GM18520 (cell line): ENCODE results near the gene EMP2.
A peak's percentile ranks its signal among the peaks of the same experiment; 100 is the strongest.
"Not testable (repeated sequence)": the region's sequence is repeated elsewhere in the genome, so short reads cannot be mapped to it uniquely, and the experiment has no call there.

Source experiments
- ATAC-seq: cut with Tn5 transposase; IDR thresholded peaks from one replicate; pipeline ENCODE4 v1.9.1; 2021; ENCODE audit not compliant: unreplicated experiment

EMP2 gene

DNA sequence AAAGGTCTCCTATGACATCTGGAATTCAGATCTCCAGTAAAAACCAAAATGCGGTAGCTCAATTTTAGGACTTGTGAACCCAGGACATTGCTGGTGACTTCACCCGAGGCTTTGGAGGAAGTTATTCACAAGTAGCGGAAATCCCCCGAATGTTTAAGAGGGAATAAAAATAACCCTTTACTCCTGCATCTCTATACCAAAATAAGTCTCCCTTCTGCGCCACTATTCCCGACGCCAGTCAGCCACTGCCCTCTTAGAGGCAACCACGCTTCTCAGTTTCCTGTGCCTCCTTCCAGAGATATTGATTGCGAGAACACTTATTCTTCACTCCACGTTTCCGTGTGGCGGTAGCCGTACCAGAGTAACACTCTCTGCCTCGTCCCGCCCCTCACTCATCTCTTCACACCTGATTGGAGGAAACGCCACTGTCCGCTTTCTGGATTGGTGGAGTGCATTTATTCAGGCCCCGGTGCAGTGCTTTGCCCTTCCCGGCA, 27.4 kb downstream of the EMP2 start:
- peak; percentile 93 for ATAC-seq

DNA sequence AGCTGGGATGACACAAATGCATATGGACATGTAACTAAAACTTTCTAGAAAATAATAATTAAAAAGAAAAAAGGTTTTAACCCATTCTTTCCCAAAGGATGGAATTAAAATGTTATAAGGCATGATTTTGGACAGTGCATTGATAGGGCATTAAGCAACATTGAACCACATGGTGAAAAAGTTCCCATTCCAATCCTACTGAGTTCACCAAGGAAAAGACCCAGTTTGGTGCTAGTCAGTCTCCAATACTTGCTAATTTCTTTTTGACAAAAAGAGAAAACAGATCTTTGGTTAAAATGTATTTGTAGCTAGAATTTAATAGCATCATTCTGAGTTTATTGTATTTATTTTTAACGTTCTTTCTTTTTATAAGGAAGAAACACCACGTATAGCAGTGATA, 28.1 kb downstream of the EMP2 start:
- no peak for ATAC-seq

DNA sequence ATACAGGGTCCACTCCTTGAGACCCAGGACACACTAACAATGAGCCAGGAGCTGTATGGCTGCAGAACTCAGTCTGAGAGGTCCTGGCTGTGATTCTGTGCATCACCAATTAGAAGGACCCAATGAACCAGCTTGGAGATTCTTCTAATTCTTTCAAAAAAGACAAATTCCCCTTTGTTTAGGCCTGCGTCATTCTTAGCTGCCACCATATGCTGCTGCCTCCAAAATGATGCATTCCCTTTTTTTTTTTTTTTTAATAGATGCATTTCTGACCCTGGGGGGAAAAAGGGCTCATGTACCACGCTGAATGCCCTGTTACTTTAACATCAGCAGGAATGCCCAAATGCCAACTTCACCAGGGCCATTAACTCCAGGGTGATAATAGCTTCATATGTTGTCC, 28.5 kb downstream of the EMP2 start:
- ATAC-seq = no peak

DNA sequence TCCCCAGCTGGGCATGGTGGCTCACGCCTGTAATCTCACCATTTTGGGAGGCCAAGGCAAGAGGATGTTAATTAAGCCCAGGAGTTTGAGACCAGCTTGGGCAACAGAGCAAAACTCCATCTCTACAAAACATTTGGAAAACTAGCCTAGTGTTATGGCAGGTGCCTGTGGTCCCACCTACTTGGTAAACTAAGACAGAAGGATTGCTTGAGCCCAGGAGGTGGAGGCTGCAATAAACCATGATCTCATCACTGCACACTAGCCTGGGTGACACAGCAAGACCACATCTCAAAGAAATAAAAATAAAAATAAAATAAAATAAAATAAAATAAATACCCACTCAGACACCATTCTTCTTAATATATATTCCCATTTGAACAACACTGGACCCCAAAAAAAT, 32.0 kb downstream of the EMP2 start:
- ATAC-seq = no peak

DNA sequence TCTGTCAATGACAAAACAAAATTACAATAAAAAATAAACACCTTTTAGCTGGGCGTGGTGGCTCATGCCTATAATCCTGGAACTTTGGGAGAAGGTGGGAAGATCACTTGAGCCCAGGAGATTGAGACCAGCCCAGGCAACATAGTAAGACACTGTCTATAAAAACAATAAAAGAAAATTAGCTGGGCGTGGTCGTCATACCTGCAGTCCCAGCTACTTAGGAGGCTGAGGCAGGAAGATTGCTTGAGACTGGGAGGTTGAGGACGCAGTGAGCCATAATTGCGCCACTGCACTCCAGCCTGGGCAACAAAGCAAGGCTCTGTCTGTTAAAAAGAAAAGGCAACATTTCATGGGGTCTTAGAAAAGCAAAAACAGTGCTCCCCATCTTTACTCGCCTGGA, 32.7 kb downstream of the EMP2 start:
- no peak for ATAC-seq

DNA sequence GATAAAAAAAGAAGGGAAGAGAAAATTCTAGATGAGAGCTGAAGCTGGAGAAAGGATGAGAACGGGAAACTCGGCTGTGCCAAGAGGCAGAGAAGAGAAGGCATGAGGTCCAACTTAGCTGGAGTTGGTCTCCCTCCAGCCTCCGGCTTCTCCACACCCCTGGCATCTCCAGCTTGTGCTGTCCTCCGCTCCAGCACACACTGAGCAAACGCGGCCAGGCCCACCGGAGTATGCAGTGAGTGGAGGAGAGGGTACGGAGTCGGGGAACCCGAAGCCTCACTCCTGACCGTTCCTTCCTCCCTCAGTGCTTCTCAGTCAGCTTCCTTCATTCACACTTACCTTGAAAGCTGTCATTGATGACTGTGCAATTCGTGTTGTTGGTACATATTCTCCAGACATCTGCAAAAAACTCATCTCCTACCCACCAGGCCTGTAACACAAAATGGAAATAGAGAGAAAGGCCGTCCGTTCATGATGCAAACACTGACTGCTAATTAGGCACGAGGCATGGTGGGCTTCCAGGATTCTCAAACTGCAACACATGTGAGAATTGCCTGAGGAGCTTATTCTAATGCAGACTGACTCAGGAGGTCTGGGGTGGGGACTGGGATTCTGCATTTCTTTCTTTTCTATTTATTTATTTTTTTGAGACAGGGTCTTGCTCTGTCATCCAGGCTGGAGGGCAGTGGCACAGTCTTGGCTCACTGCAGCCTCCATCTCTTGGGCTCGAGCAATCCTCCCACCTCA, 37.0 kb downstream of the EMP2 start:
- no peak for ATAC-seq

DNA sequence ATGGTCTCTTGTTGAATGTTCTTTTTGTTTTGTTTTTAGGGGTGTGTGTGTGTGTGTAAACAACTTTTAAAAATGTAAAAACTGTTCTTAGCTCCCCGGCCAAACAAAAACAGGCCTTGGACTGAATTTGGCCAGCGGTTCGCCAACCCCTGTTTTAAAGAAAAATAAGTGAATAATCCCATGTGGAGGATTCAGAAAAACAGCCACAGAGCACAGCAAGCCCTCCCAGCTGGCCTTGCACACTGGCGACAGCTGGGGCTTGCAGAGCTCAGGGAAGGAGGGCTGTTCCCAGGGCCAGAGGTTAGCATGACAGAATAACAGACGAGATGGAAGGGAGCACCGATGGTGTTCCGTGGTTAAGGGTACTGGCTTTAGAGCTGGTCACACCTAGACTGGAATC, 39.0 kb downstream of the EMP2 start:
- no peak for ATAC-seq

DNA sequence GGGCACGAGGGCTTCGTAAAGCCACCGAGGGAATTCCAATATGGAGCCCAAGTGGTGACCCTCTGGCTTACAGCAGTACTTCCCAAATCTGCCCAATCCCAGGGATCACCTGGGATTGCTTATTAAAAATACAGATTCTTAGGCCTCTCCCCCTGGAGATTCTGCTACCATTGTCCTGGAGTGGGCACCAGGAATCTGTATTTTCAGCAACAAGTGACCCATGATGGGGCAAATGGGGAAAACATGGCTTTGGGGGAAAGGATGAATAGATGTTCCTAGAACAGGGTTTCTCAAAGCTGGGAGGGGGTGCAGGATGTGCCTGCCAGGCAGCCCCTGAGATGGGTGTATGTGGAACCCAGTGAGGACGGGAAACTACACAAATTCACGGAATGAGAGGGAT, 40.6 kb downstream of the EMP2 start:
- ATAC-seq = no peak

DNA sequence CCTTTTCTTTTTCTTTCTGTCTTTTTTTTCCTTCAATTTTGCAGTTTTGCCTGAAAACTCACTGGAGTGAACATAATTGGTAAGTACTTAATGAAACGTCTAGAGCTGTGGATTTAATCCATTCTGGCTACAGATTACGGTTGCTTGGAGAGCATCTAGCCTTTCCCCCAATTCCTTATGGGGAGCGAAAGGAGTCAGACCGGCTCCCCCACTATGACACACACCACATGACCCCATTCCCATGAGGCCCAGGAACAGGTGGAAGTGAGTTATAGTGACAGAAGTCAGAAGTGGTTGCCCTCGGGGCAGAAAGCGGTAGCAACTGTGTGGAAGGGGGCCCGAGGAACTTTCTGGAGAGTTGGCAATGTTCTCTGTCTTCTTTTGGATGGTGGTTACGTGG, 41.2 kb downstream of the EMP2 start:
- ATAC-seq = no peak

DNA sequence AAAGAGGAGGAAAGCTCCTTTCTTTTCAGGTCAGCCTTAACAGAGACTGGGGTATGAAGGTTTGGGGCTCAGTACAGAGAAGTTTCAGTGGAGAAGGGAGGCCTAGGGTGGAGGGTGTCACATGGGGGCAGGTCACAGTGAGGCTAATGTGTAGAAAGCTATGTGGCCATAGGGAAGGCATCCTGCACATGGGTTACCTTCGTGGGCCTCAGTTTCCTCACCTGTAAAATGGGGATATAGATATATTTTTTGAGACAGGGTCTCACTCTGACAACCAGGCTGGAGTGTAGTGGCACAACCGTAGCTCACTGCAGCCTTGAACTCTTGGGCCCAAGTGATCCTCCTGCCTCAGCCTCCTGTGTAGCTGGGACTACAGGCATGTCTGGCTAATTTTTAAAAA, 41.8 kb downstream of the EMP2 start:
- no peak for ATAC-seq

DNA sequence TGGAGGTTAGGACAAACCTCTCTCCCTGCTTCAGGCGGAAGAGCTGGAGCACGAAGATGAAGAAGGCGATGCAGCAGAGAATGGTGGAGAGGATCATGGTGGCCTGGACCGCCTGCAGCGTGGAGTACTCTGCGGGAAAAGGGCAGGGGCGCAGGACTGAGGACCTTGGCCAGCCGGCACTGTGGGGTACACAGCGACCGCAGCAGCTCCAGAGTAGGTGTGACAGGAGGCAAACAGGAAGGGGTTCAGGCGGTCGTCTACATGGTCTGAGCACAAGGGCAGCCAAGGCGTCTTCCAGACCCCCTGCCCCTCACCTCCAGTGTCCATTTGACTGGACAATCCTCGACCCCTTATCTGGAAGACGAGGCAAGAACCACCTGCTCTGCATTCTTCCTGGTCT, 42.5 kb downstream of the EMP2 start:
- no peak for ATAC-seq

DNA sequence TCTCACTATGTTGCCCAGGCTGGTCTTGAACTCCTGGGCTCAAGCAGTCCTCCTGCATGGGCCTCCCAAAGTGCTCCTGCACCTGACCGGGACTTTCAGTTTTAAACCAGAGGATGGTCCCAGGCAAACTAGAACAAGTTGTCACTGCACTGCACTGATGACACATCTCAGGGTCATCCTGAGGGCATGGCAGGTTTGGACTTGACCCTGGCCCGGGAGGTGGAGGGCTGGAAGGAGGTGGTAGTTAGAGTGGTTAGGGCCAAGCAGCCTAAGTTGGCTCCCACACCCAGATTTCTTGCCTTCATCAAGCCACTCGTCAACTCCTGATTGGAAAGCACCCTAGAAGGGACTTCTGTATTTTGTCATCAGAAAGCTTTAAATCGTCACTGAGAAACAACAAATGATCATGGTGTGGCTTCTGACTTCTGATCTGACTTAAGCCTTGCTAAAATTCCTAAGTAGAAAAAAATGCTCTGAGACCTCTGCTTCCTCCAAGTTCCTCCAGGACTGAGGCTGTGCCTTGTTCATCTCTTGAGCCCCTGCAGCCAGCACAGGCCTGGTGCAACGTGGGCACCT, 43.5 kb downstream of the EMP2 start:
- no peak for ATAC-seq

DNA sequence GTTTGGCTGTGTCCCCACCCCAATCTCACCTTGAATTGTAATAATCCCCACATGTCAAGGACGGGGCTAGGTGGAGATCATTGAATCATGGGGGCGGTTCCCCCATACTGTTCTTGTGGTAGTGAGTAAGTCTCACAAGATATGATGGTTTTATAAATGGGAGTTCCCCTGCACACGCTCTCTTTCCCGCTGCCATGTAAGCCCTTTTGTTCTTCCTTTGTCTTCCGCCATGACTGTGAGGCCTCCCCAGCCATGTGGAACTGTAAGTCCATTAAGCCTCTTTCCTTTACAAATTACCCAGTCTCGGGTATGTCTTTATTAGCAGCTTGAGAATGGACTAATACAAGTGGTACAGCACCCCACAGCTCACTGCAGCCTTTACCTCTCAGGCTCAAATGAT, 44.1 kb downstream of the EMP2 start:
- not testable (repeated sequence) for ATAC-seq

DNA sequence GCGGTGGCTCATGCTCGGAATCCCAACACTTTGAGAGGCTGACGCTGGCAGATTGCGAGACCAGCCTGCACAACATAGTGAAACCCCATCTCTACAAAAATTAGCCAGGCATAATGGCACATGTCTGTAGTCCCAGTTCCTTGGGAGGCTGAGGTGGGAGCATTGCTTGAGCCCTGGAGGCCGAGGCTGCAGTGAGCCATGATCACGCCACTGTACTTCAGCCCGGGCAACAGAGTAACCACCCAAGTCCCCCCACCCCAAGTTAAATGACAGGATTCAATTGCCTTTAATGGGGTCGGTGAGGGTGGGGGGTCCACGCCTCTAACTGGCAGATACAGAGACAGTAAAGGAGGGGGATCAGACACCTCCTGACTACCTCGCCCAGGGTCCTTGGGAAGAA, 44.9 kb downstream of the EMP2 start:
- ATAC-seq = no peak

DNA sequence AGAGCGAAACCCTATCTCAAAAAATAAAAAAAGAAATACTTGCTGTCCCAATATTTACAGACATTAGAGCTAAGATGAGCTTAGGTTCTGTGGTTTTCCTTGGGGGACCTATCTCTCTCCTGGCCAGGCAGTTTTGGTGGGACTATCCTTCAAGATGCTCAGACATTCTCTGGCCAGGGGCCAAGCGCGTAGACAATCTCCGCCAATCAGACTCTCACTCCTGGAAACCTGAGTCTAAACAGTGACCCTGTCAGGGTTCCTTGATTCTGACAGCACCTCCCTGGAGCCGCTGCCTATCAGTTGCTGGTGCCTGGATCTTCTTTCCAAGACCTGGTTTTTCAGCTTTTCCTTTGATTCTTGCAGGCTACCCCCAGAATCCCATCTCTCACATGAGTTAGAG, 45.6 kb downstream of the EMP2 start:
- ATAC-seq = no peak

DNA sequence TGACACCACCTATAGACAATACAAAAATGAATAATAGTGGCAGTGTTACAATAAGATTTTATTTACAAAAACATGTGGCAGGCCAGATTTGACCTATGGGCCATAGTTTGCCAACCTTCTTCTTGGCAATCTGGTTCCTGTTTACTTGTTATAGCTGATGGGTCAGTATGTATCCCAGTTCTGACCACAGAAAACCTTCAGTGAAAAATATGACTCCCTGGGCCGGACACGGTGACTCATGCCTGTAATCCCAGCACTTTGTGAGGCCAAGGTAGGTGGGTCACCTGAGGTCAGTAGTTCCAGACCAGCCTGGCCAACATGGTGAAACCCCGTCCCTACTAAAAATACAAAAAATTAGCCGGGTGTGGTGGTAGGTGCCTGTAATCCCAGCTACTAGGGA, 46.8 kb downstream of the EMP2 start:
- ATAC-seq = not testable (repeated sequence)

DNA sequence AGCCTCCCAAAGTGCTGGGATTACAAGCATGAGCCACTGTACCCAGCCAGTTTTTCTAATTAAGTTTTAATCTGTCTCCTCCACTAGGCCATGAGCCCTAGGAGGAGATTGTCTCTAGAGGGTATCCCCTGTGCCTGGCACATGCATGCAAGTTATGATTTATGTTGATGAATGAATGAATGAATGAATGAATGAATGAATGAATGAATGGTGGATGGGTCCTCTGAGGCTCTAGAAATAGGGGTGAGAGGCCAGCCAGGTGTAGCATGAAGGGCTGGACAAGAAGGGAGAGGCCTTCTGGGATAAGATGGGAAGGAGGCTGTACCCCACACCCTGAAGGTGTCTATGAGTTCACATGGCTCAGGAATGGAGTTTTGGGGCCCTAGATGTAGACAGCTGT, 48.8 kb downstream of the EMP2 start:
- ATAC-seq = no peak

DNA sequence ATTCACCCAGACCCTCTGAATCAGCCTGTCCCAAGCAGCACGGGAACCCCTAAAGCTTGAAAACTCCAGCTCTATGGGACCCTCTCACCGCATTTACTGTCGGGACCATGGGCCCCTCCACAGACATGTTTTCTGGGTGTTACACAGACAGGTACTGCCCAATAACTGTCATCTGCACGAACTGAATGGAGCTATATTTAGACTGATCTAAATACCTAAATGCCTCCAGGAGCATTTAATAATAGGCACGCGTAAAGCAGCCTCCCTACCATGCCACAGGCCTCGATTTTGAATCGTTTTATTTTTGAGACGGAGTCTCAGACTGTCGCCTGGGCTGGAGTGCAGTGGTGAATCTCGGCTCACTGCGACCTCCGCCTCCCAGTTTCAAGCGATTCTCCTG, 49.7 kb downstream of the EMP2 start:
- no peak for ATAC-seq

DNA sequence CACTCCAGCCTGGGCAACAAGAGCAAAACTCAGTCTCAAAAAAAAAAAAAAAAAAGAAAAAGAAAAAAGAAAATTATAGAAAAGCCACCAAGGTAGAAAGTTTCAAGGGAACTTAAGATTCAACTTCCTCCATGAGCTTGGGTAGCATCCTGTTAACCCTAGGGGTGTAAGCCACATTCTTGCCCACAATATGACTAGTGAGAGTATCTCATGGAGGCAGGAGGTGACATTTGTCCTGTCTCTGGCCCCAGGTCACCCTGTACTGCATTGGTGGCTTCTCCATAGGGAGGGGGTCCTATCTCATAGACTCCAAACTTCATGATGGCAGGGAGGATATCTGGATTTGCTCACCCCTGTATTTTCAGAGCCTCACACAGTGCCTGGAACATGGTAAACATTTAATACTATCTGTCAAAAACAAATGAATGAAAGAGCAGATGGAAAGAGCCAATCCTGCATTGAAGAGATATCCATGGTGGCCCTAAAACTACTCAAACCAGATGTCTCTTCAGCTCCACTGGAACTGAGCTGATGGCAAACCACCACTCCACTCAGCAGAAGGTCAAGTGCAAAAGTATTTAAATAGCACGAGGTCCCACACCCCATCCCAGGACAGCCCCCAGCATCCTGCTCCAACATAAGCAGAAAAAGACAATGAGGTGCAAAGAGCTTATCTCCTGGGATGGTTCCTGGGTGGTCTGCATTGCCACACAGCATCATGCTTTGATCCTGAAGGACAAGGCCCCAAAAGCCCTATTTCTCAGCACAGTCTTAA, 50.3 kb downstream of the EMP2 start:
- ATAC-seq = no peak

DNA sequence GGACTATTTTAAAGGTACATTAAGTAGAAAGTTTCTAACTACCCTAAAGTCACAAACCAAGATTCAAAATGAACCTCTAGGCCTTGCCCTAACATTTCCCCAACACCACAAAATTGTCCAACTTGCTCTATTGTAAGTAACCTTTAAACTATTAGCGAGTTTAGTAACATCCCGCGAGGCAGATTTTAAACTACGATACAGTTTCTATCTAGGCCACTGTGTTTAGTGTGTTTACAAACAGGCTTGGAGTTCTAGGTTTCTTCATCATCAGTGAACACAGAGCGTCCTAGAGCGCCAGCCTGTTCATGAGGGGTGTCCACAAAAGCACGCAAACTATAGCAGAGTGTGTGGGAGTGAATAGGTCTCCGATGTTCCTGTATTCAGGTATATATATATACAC, 51.8 kb downstream of the EMP2 start:
- ATAC-seq = no peak

DNA sequence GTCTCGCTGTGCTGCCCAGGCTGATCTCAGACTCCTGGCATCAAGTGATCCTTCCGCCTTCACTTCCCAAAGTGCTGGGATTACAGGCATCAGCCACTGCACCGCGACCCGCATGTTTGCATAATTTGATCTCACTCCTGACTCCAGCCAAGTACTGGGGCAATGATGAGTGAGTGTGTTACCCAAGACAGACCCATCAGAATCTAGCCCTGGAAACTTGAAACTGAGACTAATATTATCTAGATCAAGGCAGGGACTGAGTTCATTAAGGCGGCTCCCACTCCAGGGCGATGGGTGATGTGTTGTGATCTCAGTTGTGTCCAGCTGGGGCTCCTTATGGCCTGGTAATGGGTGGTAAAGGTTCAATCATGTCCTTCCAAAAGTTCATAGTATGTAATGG, 53.4 kb downstream of the EMP2 start:
- ATAC-seq = no peak

DNA sequence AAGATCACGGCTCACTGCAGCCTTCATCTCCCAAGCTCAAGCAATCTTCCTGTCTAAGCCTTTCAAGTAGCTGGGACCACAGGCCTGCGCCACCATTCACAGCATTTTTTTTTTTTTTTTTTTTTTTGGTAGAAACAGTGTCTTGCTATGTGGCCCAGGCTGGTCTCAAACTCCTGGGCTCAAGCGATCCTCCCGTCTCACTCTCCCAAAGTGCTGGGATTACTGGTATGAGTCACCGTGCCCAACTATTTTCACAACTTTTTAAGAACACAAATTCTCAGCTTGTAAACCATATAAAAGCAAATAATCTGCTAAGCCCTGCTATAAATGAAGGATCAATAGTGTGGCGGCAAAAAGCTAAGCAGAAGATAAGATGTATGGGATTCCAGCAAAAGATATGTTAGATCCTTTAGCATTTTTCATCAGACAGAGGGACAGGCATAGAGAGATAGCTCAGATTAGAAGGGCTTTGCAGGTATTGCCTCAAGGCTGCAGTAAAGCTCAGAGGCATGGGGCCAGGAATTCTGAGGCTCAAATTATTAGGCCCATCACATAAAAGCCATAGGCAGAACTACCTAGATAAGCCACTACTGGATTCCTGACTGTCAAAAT, 55.1 kb downstream of the EMP2 start:
- ATAC-seq = no peak
